ENCODE data around the gene WDR12. TPM values are rescaled to one million over a fixed set of nuclear protein-coding genes. Genes with fewer than 3 reads are reported as not detected.

The WDR12 gene
- total RNA-seq = 22.5 and 34.9 TPM in 2 replicates

GRCh38 chr2:202911512-202912341 is at the start of gene WDR12, which contains the start of gene CARF:
WDR12 (minus strand) TSS chr2:202911673; CDS start chr2:202911476, 197 bp downstream.
CARF (plus strand) TSS chr2:202912275; CDS start chr2:202941903, 29,628 bp downstream.

GRCh38 chr2:202871300-202872141 is 40.0 kb downstream of the WDR12 start, which contains the start of gene ICA1L:
ICA1L (minus strand) TSS chr2:202871766; CDS start chr2:202829009, 42,757 bp downstream.

Other genes with a start within 250 kb of the WDR12 start
- gene ICA1L, start 39.9 kb downstream of the WDR12 start, total RNA-seq = 4.4 and 5.5 TPM in 2 replicates
- gene CARF, start 602 bp upstream of the WDR12 start, total RNA-seq = 5.1 and 5.3 TPM in 2 replicates
- gene NBEAL1, start 103.2 kb upstream of the WDR12 start, total RNA-seq = 29.2 and 33.9 TPM in 2 replicates

All from smooth muscle cell of bladder (primary cell).